Glutamatergic neuron (in vitro differentiated cells): ENCODE data around the gene CHRNA3. TPM values are rescaled to one million over a fixed set of nuclear protein-coding genes. Genes with fewer than 3 reads are reported as not detected.
A peak's percentile ranks its signal among the peaks of the same experiment; 100 is the strongest.
"Not testable (repeated sequence)": the region's sequence is repeated elsewhere in the genome, so short reads cannot be mapped to it uniquely, and the experiment has no call there.

ENCODE experiments used
- DNase-seq: peaks from one replicate; pipeline ENCODE4 v3.0.0; 2022
- H3K27ac Mint-ChIP-seq: one replicate; pipeline ENCODE4 v1.8.0; 2020; ENCODE audit warnings: mild to moderate bottlenecking, mixed read lengths, inconsistent platforms; ENCODE audit not compliant: unreplicated experiment
- H3K27me3 Mint-ChIP-seq: one replicate; pipeline ENCODE4 v1.8.0; 2020; ENCODE audit warnings: mild to moderate bottlenecking, moderate library complexity, mixed read lengths, inconsistent platforms; ENCODE audit not compliant: unreplicated experiment
- H3K36me3 Mint-ChIP-seq: one replicate; pipeline ENCODE4 v1.8.0; 2020; ENCODE audit warnings: mild to moderate bottlenecking, mixed read lengths, inconsistent platforms; ENCODE audit not compliant: unreplicated experiment
- H3K4me1 Mint-ChIP-seq: one replicate; pipeline ENCODE4 v1.8.0; 2020; ENCODE audit warnings: mild to moderate bottlenecking, low read depth, mixed read lengths, inconsistent platforms; ENCODE audit not compliant: unreplicated experiment
- H3K4me3 Mint-ChIP-seq: one replicate; pipeline ENCODE4 v1.8.0; 2020; ENCODE audit warnings: mild to moderate bottlenecking, mixed read lengths, inconsistent platforms; ENCODE audit not compliant: unreplicated experiment
- H3K9me3 Mint-ChIP-seq: one replicate; pipeline ENCODE4 v1.8.0; 2020; ENCODE audit warnings: mild to moderate bottlenecking, moderate library complexity, mixed read lengths, inconsistent platforms; ENCODE audit not compliant: unreplicated experiment
- total RNA-seq: library from RNA; stranded (reverse); fragmentation: NEBNext Ultra II Directional; extraction: Animal tissue kit (Norgen Biotek cat#: 25700); gene quantifications from one replicate; pipeline ENCODE4 v1.2.1, GENCODE V29; 2021; ENCODE audit not compliant: unreplicated experiment
- TF ChIP-seq, protein P1 (sequence below): fragments of 200-600 bp; sonication (generic); IDR thresholded peaks from one replicate; pipeline ENCODE4 v1.5.0; 2021; ENCODE audit not compliant: partially characterized antibody, unreplicated experiment

Gene CHRNA3
- total RNA-seq, 1 donor from 2014 or later, result 208 TPM

DNA sequence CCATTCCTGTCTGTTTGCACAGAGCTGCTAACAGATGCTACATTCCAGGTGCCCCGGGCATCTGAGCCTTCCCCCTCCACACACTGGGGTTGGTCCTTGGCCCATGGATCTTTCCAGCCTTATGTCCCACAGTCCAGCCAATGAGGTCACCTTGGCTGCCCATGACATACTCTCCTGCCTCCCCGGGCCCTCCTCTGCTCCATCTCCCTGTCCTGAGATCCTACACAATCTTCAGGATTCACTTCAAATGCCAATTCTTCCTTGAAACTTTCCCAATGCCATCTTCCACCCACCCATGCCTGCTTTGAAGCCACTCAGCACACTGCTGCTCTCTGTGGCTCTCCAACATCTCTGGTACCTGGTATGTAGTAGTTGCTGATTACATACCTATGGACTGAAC, 4.3 kb downstream of the CHRNA3 start:
- peaks cover 22% of the 10 kb centered on the region for H3K27me3 Mint-ChIP-seq
- peak overlapping the region; percentile 1 for H3K4me3 Mint-ChIP-seq
- H3K27ac Mint-ChIP-seq, result peak overlapping the region; percentile 22
- peaks cover 14% of the 10 kb centered on the region for H3K36me3 Mint-ChIP-seq
- peaks cover 20% of the 10 kb centered on the region for H3K9me3 Mint-ChIP-seq
- TF ChIP-seq, protein P1, sequence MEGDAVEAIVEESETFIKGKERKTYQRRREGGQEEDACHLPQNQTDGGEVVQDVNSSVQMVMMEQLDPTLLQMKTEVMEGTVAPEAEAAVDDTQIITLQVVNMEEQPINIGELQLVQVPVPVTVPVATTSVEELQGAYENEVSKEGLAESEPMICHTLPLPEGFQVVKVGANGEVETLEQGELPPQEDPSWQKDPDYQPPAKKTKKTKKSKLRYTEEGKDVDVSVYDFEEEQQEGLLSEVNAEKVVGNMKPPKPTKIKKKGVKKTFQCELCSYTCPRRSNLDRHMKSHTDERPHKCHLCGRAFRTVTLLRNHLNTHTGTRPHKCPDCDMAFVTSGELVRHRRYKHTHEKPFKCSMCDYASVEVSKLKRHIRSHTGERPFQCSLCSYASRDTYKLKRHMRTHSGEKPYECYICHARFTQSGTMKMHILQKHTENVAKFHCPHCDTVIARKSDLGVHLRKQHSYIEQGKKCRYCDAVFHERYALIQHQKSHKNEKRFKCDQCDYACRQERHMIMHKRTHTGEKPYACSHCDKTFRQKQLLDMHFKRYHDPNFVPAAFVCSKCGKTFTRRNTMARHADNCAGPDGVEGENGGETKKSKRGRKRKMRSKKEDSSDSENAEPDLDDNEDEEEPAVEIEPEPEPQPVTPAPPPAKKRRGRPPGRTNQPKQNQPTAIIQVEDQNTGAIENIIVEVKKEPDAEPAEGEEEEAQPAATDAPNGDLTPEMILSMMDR, result no peak
- DNase-seq, result no peak
- H3K4me1 Mint-ChIP-seq, result peaks cover 22% of the 10 kb centered on the region

DNA sequence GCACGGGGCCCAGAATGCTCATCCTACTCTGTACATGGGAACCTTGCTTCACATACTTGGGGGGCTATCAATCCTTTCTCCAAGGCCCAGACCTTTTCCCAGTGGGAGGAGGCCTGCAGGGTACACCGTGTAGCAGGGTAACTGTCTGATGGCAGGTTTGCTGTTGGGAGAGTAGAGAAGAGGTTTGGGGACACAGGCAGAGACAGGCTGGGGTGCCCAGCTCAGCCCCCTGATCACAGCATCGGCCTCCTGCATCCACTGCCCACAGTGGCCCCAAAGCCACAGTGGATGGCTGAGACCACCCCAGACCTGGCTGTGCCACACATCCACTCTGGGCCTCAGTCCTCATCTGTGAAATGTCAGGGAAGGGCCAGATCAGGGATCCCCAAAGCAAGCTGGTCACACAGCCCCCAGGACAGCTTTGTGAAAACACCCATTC, 5.6 kb downstream of the CHRNA3 start:
- peaks cover 22% of the 10 kb centered on the region for H3K4me1 Mint-ChIP-seq
- H3K27ac Mint-ChIP-seq, result no peak overlapping the region
- peaks cover 16% of the 10 kb centered on the region for H3K36me3 Mint-ChIP-seq
- peaks cover 17% of the 10 kb centered on the region for H3K27me3 Mint-ChIP-seq
- H3K9me3 Mint-ChIP-seq, result peaks cover 18% of the 10 kb centered on the region
- DNase-seq, result no peak
- TF ChIP-seq, protein P1, result no peak
- no peak overlapping the region for H3K4me3 Mint-ChIP-seq

DNA sequence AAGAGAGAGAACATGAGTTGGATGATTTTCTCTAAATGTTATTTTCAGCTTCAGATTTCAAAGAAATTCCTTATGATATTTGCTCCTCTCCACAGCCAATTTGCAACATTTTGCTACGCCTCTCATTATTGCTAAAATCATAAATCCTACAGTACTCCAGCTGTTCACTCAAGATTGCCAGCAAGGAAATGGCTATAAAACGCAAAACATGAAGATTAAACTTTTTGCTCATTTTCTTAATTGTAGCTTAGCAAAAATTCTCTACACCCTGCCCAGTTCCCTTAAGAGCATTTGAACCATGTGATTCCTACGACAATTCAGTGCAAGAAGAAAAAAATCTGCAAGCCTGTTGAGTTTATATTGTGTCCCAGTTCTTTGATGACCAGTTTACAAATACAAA, 6.8 kb downstream of the CHRNA3 start:
- H3K27me3 Mint-ChIP-seq, result peaks cover 12% of the 10 kb centered on the region
- TF ChIP-seq, protein P1, result no peak
- H3K36me3 Mint-ChIP-seq, result peaks cover 23% of the 10 kb centered on the region
- peaks cover 16% of the 10 kb centered on the region for H3K9me3 Mint-ChIP-seq
- no peak for DNase-seq
- no peak overlapping the region for H3K27ac Mint-ChIP-seq
- peaks cover 22% of the 10 kb centered on the region for H3K4me1 Mint-ChIP-seq
- H3K4me3 Mint-ChIP-seq, result no peak overlapping the region

DNA sequence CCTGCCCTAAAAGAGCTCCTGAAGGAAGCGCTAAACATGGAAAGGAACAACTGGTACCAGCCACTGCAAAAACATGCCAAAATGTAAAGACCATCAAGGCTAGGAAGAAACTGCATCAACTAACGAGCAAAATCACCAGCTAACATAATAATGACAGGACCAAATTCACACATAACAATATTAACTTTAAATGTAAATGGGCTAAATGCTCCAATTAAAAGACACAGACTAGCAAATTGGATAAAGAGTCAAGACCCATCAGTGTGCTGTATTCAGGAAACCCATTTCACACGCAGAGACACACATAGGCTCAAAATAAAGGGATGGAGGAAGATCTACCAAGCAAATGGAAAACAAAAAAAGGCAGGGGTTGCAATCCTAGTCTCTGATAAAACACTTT, 11.2 kb downstream of the CHRNA3 start:
- not testable (repeated sequence) for H3K4me1 Mint-ChIP-seq

DNA sequence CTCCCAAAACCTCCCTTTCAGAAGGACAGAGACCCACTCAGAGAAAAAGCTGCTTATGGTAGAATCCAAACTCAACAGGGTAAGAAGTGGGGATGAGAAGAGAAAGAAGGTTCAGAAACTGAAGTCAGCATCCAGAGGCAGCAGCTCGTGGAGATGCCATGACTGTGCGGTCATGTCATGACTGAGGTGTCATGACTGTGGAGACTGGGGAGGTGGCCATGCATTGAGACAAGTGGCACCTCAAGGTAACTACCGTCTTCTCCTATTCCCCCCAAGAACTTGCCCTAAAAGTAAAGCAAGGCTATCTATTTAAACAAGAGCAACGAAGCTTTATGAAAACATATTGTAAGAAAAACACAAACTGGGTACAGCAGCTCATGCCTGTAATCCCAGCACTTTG, 15.1 kb downstream of the CHRNA3 start:
- TF ChIP-seq, protein P1, result no peak
- Mint-ChIP-seq H3K9me3 (peaks cover 17% of the 10 kb centered on the region), H3K27me3 (peaks cover 18% of the 10 kb centered on the region), H3K4me3 (no peak overlapping the region), H3K4me1 (peaks cover 3% of the 10 kb centered on the region), H3K27ac (no peak overlapping the region), H3K36me3 (peaks cover 50% of the 10 kb centered on the region)
- no peak for DNase-seq

More for the DNA sequence above, 11.2 kb downstream of the CHRNA3 start:
- Mint-ChIP-seq H3K9me3 (peaks cover 14% of the 10 kb centered on the region), H3K27ac (peak overlapping the region; percentile 45), H3K36me3 (peaks cover 44% of the 10 kb centered on the region)
- not testable (repeated sequence) for H3K4me3 Mint-ChIP-seq, DNase-seq, H3K27me3 Mint-ChIP-seq
